IMR-90 (cell line): ENCODE results near the gene CKS1B. TPM values are rescaled to one million over a fixed set of nuclear protein-coding genes. Genes with fewer than 3 reads are reported as not detected.
A peak's percentile ranks its signal among the peaks of the same experiment; 100 is the strongest.

Experiments
- ATAC-seq: fragments of 200-7000 bp; cut with Tn5 transposase; 2 replicates; pipeline ENCODE4 v1.9.1; 2020; ENCODE audit warnings: low read depth, mild to moderate bottlenecking, moderate library complexity
- BruUV-seq: library from RNA; stranded (reverse); fragments of 400-500 nt; replicated peaks from 2 replicates; lab custom pipeline; 2021; lab: Mats Ljungman, UMichigan
- CTCF ChIA-PET: fragments of 300-600 bp; formaldehyde crosslinking; extraction: SDS; loops from one replicate; lab custom pipeline; 2021; ENCODE audit warnings: antibody characterized with exemption; lab: Yijun Ruan, JAX
- POLR2A ChIA-PET: fragments of 300-600 bp; sonication (Branson Sonifier 250); formaldehyde crosslinking; loops from one replicate; lab custom pipeline; 2022; ENCODE audit warnings: antibody characterized with exemption; ENCODE audit not compliant: unreplicated experiment; lab: Charles Lee
- DNase-seq: peaks from one replicate; pipeline ENCODE4 v3.0.0; 2013
- H2AFZ ChIP-seq: replicated peaks from 2 replicates; pipeline ENCODE3; 2013; ENCODE audit warnings: low read length, mild to moderate bottlenecking; ENCODE audit not compliant: poor library complexity
- H2AK5ac ChIP-seq: 2 replicates; pipeline ENCODE4 v1.6.1; 2013; ENCODE audit warnings: low read depth, low read length, inconsistent platforms
- H2AK9ac ChIP-seq: replicated peaks from 2 replicates; pipeline ENCODE3; 2013; ENCODE audit warnings: mild to moderate bottlenecking, low read depth, low read length, moderate library complexity; ENCODE audit not compliant: poor library complexity
- H2BK120ac ChIP-seq: 2 replicates; pipeline ENCODE4 v1.6.1; 2013; ENCODE audit warnings: low read depth, low read length, inconsistent platforms
- H2BK15ac ChIP-seq: 3 replicates; pipeline ENCODE4 v1.6.1; 2013; ENCODE audit warnings: low read depth, low read length, inconsistent platforms
- H2BK20ac ChIP-seq: 2 replicates; pipeline ENCODE4 v1.6.1; 2013; ENCODE audit warnings: low read depth, mild to moderate bottlenecking, inconsistent platforms, low read length, moderate library complexity
- H2BK5ac ChIP-seq: 2 replicates; pipeline ENCODE4 v1.6.1; 2013; ENCODE audit warnings: mild to moderate bottlenecking, low read depth, low read length, inconsistent platforms; ENCODE audit not compliant: poor library complexity, severe bottlenecking
- H3K14ac ChIP-seq: replicated peaks from 2 replicates; pipeline ENCODE4 v1.6.1; 2013; ENCODE audit warnings: low read depth, low read length, inconsistent platforms
- H3K18ac ChIP-seq: 2 replicates; pipeline ENCODE4 v1.6.1; 2013; ENCODE audit warnings: low read depth, low read length, control low read depth
- H3K23ac ChIP-seq: 2 replicates; pipeline ENCODE4 v1.6.1; 2013; ENCODE audit warnings: low read depth, low read length, inconsistent platforms
- H3K27ac ChIP-seq: 2 replicates; pipeline ENCODE4 v1.5.1; 2013; ENCODE audit warnings: mild to moderate bottlenecking, control low read depth, low read length; ENCODE audit not compliant: insufficient read depth
- H3K27me3 ChIP-seq: 2 replicates; pipeline ENCODE4 v1.6.1; 2013; ENCODE audit warnings: low read length; ENCODE audit not compliant: control insufficient read depth, insufficient read depth
- H3K36me3 ChIP-seq: 2 replicates; pipeline ENCODE4 v1.6.1; 2013; ENCODE audit warnings: low read length, mixed read lengths; ENCODE audit not compliant: control insufficient read depth, insufficient read depth
- H3K4ac ChIP-seq: 2 replicates; pipeline ENCODE4 v1.6.1; 2013; ENCODE audit warnings: low read depth, low read length, inconsistent platforms
- H3K4me1 ChIP-seq: 2 replicates; pipeline ENCODE4 v1.6.1; 2013; ENCODE audit warnings: low read length, mixed read lengths; ENCODE audit not compliant: control insufficient read depth, insufficient read depth
- H3K4me2 ChIP-seq: 2 replicates; pipeline ENCODE4 v1.6.1; 2013; ENCODE audit warnings: low read depth, mild to moderate bottlenecking, control low read depth, low read length, moderate library complexity
- H3K4me3 ChIP-seq: 2 replicates; pipeline ENCODE4 v1.5.1; 2013; ENCODE audit warnings: low read depth, mild to moderate bottlenecking, control low read depth, low read length, moderate library complexity; ENCODE audit not compliant: insufficient read depth
- H3K56ac ChIP-seq: 2 replicates; pipeline ENCODE4 v1.6.1; 2013; ENCODE audit warnings: low read length, inconsistent platforms; ENCODE audit not compliant: insufficient read depth; ENCODE audit errors: extremely low read depth
- H3K79me1 ChIP-seq, 2 experiments: 2 replicates each; pipeline ENCODE4 v1.6.1; 2013; ENCODE audit warnings: low read length in 2 of 2, inconsistent platforms in 1 of 2, low read depth in 1 of 2
- H3K9ac ChIP-seq: 2 replicates; pipeline ENCODE4 v1.6.1; 2013; ENCODE audit warnings: low read depth, low read length, control low read depth
- H3K9me1 ChIP-seq: 2 replicates; pipeline ENCODE4 v1.6.1; 2013; ENCODE audit warnings: low read length, inconsistent platforms; ENCODE audit not compliant: insufficient read depth
- H3K9me3 ChIP-seq: 2 replicates; pipeline ENCODE4 v1.6.1; 2013; ENCODE audit warnings: low read length; ENCODE audit not compliant: control insufficient read depth, insufficient read depth
- H4K20me1 ChIP-seq: 2 replicates; pipeline ENCODE4 v1.6.1; 2013; ENCODE audit warnings: low read length, inconsistent platforms; ENCODE audit not compliant: insufficient read depth
- H4K5ac ChIP-seq: 2 replicates; pipeline ENCODE4 v1.6.1; 2013; ENCODE audit warnings: mild to moderate bottlenecking, low read depth, low read length, control low read depth
- H4K8ac ChIP-seq, 2 experiments: 2 replicates each; pipeline ENCODE4 v1.6.1; 2013; ENCODE audit warnings: low read depth in 2 of 2, low read length in 2 of 2, control low read depth in 1 of 2, inconsistent platforms in 1 of 2
- H4K91ac ChIP-seq: 2 replicates; pipeline ENCODE4 v1.6.1; 2013; ENCODE audit warnings: low read depth, low read length, inconsistent platforms; ENCODE audit not compliant: insufficient read depth
- CEBPB ChIP-seq: IDR thresholded peaks from 2 replicates; pipeline ENCODE4 v1.6.1; 2012; ENCODE audit warnings: low read depth, low read length, improper control_type of control experiment
- MXI1 ChIP-seq: IDR thresholded peaks from 2 replicates; pipeline ENCODE4 v1.6.1; 2012; ENCODE audit warnings: low read depth, mild to moderate bottlenecking, low read length, moderate library complexity, borderline replicate concordance
- NFE2L2 ChIP-seq: fragments of 150-350 bp; IDR thresholded peaks from 2 replicates; pipeline ENCODE4 v1.6.1; 2016; ENCODE audit warnings: low read depth, mild to moderate bottlenecking, low read length
- POLR2A ChIP-seq: IDR thresholded peaks from 2 replicates; pipeline ENCODE4 v1.6.1; 2012; ENCODE audit warnings: mild to moderate bottlenecking, low read depth, low read length
- SMC3 ChIP-seq: fragments of 150-350 bp; IDR thresholded peaks from 2 replicates; pipeline ENCODE4 v1.6.1; 2016; ENCODE audit warnings: low read depth, mild to moderate bottlenecking, antibody characterized with exemption, low read length, moderate library complexity
- WGBS, 2 experiments: methylation state at CpG; one replicate each; pipeline versions ENCODE4 v1.1.5 to v1.1.7; 2013; ENCODE audit warnings: missing lambda C conversion rate in 2 of 2; ENCODE audit not compliant: insufficient read length in 1 of 2; ENCODE audit errors: extremely low coverage in 2 of 2; 5-methylcytosine and 5-hydroxymethylcytosine counted together
- dilution Hi-C: fragments of 300-500 bp; cut with HindIII; formaldehyde crosslinking; loops from one replicate; pipeline ENCODE4 v1.14.3; 2018; ENCODE audit warnings: low sequenced_read_pairs; ENCODE audit not compliant: unreplicated experiment
- in situ Hi-C: fragments of 300-500 bp; cut with MboI; formaldehyde crosslinking; loops from 3 replicates; pipeline ENCODE4 v1.14.3; 2019; ENCODE audit warnings: low sequenced_read_pairs, inconsistent platforms, mixed read lengths
- intact Hi-C: fragments of 100-400 bp; cut with micrococcal nuclease; formaldehyde crosslinking; loops from 2 replicates; pipeline ENCODE4 v1.10.0; 2022
- polyA plus RNA-seq, 3 experiments: library from polyadenylated mRNA; depleted of rRNA; stranded (reverse); fragments of >200 nt; gene quantifications; 2 replicates each; pipeline ENCODE4 v1.2.3, GENCODE V29; 2012; ENCODE audit warnings: low replicate concordance in 1 of 3
- total RNA-seq: library from RNA; depleted of rRNA; stranded (reverse); fragments of >200 nt; gene quantifications from 2 replicates; pipeline ENCODE4 v1.2.3, GENCODE V29; 2012

CKS1B gene
- total and polyA plus RNA-seq, 2 of the 4 experiments (the other 2 are of a cell fraction): 140 to 195 TPM

DNA sequence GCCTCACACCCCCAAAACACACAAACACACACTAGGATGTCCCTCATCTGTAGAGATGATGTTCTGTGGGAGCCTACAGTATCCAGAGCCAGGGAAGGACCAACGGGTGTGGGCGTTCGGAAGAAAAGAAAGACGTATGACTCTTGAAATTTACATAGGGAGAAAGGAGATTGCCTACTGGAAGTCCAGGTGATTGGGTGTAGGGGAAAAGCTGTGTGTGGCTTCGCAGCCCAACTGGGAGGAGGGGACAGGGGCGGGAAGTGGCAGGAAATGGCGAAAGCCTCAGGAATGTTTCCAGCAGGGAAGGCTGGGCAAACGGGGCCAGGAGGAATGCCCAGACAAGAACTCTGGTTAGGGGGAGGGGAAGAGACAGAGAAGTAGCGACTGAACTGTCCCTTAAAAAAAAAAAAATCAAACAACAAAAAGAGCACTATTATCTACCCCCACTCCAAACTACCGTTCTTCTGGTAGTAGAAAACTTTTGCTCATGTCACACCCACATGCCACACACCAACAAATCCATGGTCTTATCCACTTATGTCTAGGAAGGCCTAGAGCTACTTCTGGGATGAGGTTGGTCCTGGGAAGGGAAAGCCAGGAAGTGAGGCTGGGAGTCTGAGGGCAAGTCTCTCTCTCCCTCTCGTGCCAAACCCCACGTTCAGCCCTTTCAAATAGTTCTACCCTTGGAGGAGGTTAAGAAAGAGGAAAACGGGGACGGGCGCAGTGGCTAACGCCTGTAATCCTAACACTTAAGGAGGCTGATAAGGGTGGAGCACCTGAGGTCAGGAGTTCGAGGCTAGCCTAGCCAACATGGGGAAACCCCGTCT is 1.8 kb upstream of the CKS1B start:
- Histone ChIP-seq H3K56ac (peak overlapping the region; percentile 100), H2BK120ac (peak overlapping the region; percentile 98), H4K20me1 (peaks cover 21% of the 10 kb centered on the region), H3K14ac (peak overlapping the region; percentile 100), H3K27ac (peak overlapping the region; percentile 89), H3K79me1 (peaks cover 9 to 54% of the 10 kb centered on the region in 2 experiments), H3K18ac (peak overlapping the region; percentile 96), H3K4me3 (peak overlapping the region; percentile 36; the same call in 1 of the 2 replicates), H3K27me3 (no peaks in the 10 kb centered on the region), H3K9me1 (peaks cover 7% of the 10 kb centered on the region), H2BK20ac (peak overlapping the region; percentile 95), H2AK9ac (peak overlapping the region; percentile 96), H2AK5ac (peak overlapping the region; percentile 99), H3K4ac (peak overlapping the region; percentile 99), H3K4me2 (peak overlapping the region; percentile 83), H3K23ac (peak overlapping the region; percentile 100), H4K8ac (peak overlapping the region; percentile 95 to 99), H3K4me1 (peaks cover 16% of the 10 kb centered on the region), H3K9me3 (no peaks in the 10 kb centered on the region), H3K36me3 (peaks cover 8% of the 10 kb centered on the region), H2AFZ (peak overlapping the region; percentile 33), H4K91ac (peak overlapping the region; percentile 100), H4K5ac (peak overlapping the region; percentile 98), H2BK15ac (peak overlapping the region; percentile 98), H2BK5ac (peak overlapping the region; percentile 97), H3K9ac (peak overlapping the region; percentile 82)
- in situ Hi-C loops (no loop called here), dilution Hi-C loops (no loop called here), intact Hi-C loops (loop anchor here (1.0 to 10.0 kb wide), 2 partner anchors 29 to 202 kb away; partner anchors contain the start of genes KRTCAP2 and TRIM46)
- WGBS, 2 experiments: 0% methylated on average over 4 of the region's 18 CpGs; no CpG with 5 or more reads in 1 of the 2 experiments
- ChIA-PET CTCF (interaction anchor here (0.6 to 1.1 kb wide), 5 partner anchors 12 to 328 kb away, joined by 3 to 4 read pairs (median 3); partner anchors contain the start of genes LENEP and PYGO2), POLR2A (interaction anchor here (1.0 to 1.9 kb wide), 4 partner anchors 10 to 24 kb away, joined by 3 to 10 read pairs (median 4); partner anchors contain the start of genes FLAD1, LENEP and PYGO2)
- DNase-seq (peak; percentile 95), ATAC-seq (peak; percentile 5)
- TF ChIP-seq NFE2L2 (no peak), POLR2A (peak; percentile 46), SMC3 (0 out of 2 replicates have a peak, but pooled peaks have one; percentile 12), MXI1 (peak; percentile 25; the same call in 1 of the 2 replicates), CEBPB (peak; percentile 79)
- BruUV-seq: no TSS peak
